PFSK-1 (cell line): ENCODE results near the gene COLQ.

Experiments used
- FOXP2 ChIP-seq: optimal IDR thresholded peaks from 2 replicates; pipeline ENCODE3; 2011; ENCODE audit warnings: borderline replicate concordance, control low read depth, inconsistent platforms; ENCODE audit not compliant: insufficient read depth; ENCODE audit errors: extremely low read length, extremely low read depth
- POLR2AphosphoS5 ChIP-seq: IDR thresholded peaks from 2 replicates; pipeline ENCODE4 v1.6.1; 2012; ENCODE audit warnings: low read depth, mild to moderate bottlenecking, control low read depth, low read length, moderate library complexity
- REST ChIP-seq, 2 experiments: IDR thresholded peaks; 2 replicates each; pipeline versions ENCODE4 v1.6.1 to v1.8.0; 2011 to 2012; ENCODE audit warnings: low read depth in 2 of 2, low read length in 2 of 2, control low read depth in 1 of 2, inconsistent platforms in 1 of 2, mild to moderate bottlenecking in 1 of 2, moderate library complexity in 1 of 2; ENCODE audit not compliant: insufficient read depth in 1 of 2
- SIN3A ChIP-seq: IDR thresholded peaks from 2 replicates; pipeline ENCODE4 v1.6.1; 2012; ENCODE audit warnings: mild to moderate bottlenecking, low read length, moderate library complexity, borderline replicate concordance; ENCODE audit not compliant: insufficient read depth
- TAF1 ChIP-seq: IDR thresholded peaks from 2 replicates; pipeline ENCODE4 v1.6.1; 2012; ENCODE audit warnings: low read length, control low read depth, borderline replicate concordance; ENCODE audit not compliant: insufficient read depth

The COLQ gene

DNA sequence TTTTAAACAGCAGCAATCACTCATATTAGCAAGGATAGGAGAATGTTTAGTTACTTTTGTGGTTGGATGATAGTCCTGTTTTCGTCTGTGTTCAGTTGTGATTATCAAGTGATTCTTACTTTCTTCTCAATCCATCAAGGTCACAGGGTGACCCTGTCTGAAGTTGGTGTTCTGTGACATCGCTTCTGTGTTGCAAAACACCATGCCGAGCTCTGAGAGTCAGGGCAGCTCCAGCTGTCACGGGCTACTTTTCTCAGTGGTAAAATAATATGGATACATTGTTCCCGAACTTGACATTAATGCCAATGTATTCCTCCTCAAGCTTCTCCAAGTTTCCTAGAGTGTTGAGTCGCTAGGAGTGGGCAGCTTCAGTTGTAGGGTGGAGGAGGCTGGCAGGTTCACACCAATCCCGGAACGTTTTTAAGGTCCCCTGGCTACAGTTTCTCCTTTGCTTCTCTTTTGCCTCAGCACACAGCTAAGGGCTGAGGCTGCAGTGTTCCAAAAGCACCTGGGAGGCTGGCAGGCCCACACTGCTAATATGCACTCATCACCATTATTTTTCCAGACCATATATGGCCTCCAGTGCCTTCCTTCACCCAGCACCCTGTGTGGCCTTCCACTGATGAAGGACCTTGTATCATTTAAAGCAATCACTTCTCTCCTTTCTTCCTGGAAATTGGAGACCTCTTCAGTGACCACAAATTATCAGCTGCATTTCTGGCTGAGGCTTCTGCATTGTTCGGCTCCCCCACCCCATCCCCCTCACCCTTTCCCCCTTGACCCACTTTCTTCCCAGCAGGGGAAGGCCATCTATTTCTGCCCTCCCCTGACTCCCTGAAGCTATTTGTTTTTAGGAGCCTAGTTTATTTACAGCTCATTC, 25.8 kb downstream of the COLQ start:
- TF ChIP-seq SIN3A (no peak), POLR2AphosphoS5 (no peak), REST (IDR thresholded peaks at IDR 0.05; ENCODE audit: insufficient read depth in 1 of 2, low read depth in 2 of 2, low read length in 2 of 2) (no peak), FOXP2 (no peak), TAF1 (no peak)

GRCh38 chr3:15493436-15493835, 28.1 kb downstream of the COLQ start:
- no peak for TF ChIP-seq REST (IDR thresholded peaks at IDR 0.05; ENCODE audit: insufficient read depth in 1 of 2, low read depth in 2 of 2, low read length in 2 of 2)
- TF ChIP-seq TAF1: no peak
- TF ChIP-seq FOXP2: no peak
- no peak for TF ChIP-seq POLR2AphosphoS5
- no peak for TF ChIP-seq SIN3A

DNA sequence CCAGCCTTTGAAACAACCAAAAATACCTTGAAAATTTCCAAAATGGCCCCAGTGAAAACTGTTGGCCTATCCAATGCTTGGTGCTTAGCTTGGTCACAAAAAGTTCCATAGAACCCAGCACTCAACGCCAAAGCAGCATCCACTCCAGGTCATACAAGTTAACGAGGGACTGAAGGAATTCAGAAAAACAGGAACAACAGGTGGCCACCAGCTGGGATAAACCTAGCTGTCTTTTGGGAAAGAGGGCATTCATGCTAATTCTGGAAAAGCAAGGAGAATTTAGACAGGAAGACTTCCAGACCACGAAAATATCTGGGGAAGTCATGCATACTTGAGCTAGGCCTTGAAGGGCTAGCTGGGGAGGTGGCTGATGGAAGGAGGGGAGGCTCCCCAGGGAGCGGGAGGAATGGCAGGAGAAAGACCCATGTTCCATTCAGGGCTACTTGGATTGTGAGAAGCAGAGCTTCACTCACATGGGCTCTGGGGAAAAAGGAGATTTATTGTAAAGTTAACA, 28.6 kb downstream of the COLQ start:
- TF ChIP-seq SIN3A: no peak
- TF ChIP-seq REST (IDR thresholded peaks at IDR 0.05; ENCODE audit: insufficient read depth in 1 of 2, low read depth in 2 of 2, low read length in 2 of 2): no peak
- no peak for TF ChIP-seq FOXP2
- no peak for TF ChIP-seq POLR2AphosphoS5
- no peak for TF ChIP-seq TAF1

- TF ChIP-seq SIN3A (no peak), TAF1 (no peak), REST (IDR thresholded peaks at IDR 0.05; ENCODE audit: insufficient read depth in 1 of 2, low read depth in 2 of 2, low read length in 2 of 2) (no peak), FOXP2 (no peak), POLR2AphosphoS5 (no peak)
These were observed 30.4 kb downstream of the COLQ start for GRCh38 chr3:15491143-15491542.

- TF ChIP-seq TAF1 (no peak), FOXP2 (no peak), REST (IDR thresholded peaks at IDR 0.05; ENCODE audit: insufficient read depth in 1 of 2, low read depth in 2 of 2, low read length in 2 of 2) (no peak), SIN3A (no peak)
These were observed 31.3 kb downstream of the COLQ start for GRCh38 chr3:15490158-15490557.
